ENCODE data around the gene SCFD2.

The SCFD2 gene

DNA sequence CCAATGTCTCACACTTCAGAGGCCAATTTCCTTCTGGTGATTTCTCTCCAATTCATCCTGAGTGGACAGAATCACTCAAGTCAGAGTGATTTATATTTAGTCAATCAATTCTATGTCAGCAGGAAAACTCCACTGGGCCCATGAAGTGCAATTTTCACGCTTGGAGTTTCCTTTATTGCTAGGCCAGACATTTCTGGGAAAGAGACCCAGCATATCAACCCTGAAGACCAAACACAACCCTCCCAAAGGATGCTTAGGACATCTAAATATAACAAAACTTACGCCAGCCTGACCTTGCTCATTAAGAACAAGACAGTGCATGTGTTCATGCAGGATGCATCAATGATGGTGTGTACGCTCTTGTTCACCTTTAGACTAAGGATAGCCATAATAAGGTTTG, 347.4 kb downstream of the SCFD2 start:
- DNase-seq (ENCODE audit: low read depth), result no peak
- TF ChIP-seq, protein P1, sequence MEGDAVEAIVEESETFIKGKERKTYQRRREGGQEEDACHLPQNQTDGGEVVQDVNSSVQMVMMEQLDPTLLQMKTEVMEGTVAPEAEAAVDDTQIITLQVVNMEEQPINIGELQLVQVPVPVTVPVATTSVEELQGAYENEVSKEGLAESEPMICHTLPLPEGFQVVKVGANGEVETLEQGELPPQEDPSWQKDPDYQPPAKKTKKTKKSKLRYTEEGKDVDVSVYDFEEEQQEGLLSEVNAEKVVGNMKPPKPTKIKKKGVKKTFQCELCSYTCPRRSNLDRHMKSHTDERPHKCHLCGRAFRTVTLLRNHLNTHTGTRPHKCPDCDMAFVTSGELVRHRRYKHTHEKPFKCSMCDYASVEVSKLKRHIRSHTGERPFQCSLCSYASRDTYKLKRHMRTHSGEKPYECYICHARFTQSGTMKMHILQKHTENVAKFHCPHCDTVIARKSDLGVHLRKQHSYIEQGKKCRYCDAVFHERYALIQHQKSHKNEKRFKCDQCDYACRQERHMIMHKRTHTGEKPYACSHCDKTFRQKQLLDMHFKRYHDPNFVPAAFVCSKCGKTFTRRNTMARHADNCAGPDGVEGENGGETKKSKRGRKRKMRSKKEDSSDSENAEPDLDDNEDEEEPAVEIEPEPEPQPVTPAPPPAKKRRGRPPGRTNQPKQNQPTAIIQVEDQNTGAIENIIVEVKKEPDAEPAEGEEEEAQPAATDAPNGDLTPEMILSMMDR (conservative IDR thresholded peaks at IDR 0.05; ENCODE audit: low read length), result no peak
- no peak overlapping the region for H3K4me3 ChIP-seq (ENCODE audit: low read length)

DNA sequence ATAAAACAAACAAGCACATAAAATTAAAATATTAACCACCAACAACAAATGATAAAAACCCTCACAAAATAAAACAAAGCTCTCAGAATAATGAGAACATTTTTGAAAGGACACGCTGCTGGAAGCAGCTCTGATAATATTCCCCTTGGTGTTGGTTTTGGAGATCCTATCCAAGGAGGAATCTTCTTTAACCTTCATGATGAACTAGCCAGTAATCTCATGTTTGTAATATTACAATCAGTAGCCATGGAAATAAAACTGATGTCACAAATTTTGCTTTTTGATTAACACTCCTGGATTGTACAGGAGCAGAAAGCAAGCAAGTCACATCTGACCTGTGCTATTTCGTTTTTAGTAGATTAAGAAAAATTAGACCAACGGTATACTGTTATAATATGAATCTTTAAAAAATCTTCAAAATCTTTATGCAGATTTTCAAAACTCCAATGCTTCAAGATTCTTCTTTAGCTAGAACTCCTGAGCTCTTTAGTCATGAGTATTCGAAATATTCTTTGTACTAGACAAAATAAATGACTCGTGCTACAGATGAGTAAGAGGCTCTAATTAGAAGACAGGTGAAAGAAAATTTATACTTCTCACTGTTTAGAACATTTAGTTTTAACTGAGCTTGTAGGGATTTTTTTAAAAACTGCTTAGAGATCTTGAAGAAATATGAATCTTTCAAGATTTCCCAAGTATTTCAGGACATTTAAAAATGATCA, 349.6 kb downstream of the SCFD2 start:
- TF ChIP-seq, protein P1 (conservative IDR thresholded peaks at IDR 0.05; ENCODE audit: low read length), result no peak
- H3K4me3 ChIP-seq (ENCODE audit: low read length), result no peak overlapping the region
- no peak for DNase-seq (ENCODE audit: low read depth)

DNA sequence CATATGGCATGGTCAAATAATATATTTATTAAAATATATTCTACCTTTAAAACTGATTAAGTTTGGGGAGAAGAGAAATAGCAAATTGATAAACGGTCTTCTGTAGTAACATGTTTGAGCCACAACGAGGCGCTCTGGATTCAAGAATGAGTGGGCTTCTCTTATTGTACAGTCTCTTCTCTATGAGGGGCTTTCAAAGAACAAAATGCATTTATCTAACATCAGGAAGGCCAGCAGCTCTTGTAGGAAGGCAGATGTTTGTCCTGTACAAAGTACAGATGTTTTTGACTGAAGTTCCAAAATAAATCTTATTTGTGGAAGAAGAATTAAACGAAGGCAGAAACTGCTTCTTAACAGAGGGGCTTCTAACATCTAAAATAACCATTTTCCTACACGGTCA, 350.2 kb downstream of the SCFD2 start:
- DNase-seq (ENCODE audit: low read depth), result peak; percentile 74
- TF ChIP-seq, protein P1 (conservative IDR thresholded peaks at IDR 0.05; ENCODE audit: low read length), result peak; percentile 86
- H3K4me3 ChIP-seq (ENCODE audit: low read length), result no peak overlapping the region

DNA sequence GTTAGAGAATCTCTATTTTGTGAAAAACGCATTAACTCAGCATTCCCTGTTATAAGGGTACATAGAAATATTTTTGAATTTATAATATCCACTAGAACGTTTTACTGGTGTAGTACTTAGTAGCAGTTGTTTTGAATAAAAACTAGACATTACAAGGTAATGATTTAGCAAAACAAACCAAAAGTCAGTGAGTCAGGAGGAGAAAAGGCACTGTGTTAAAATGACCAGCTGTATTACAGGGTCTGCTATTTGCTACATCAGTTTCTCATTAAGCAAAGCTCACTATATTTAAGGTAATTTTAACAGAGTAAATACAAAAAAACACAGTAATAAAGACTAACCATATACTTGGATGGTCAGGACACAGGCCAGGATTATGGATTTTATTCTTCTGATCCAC, 351.0 kb downstream of the SCFD2 start:
- TF ChIP-seq, protein P1 (conservative IDR thresholded peaks at IDR 0.05; ENCODE audit: low read length), result no peak

DNA sequence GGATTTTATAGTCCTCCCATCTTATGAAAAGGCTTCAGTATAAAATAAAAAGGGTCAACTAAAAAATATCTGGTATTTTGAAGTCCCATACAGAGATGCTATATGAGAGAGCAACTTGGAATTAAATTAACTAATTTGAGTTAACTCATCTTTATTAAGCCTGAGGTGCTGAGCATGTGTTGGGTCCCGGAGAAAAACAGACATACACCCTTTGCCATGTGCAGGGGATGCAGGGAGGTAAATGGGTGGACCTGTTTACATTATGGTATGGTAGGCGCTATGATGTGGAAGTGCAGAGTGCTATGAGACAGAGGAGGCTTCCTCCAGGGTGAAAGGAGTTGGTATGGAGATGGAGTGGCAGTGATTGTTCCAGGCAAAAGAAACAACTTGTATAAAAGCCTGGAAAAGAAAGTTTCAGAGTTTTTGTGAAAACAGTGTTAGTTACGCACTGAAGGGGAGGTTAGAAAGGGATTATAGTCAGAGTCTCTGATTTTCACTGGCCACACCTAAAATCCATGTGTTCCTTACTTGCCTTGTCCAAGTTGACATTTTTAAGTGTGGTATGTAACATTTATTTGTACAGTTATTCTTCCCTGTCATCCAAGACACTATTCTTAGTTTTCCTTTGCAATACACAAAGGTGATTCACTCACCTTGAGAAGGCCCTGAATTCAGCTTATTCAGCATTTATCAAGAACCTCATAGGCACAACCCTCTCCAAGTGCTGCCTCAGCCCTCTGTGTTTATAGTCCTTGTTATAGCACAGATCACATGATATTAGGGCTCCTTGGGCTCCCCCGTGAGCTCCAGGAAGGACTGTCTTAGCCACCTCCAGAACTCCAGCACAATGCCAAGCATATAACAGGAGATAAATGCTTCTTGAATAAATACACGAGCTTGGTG, 351.7 kb downstream of the SCFD2 start:
- no peak overlapping the region for H3K4me3 ChIP-seq (ENCODE audit: low read length)
- TF ChIP-seq, protein P1 (conservative IDR thresholded peaks at IDR 0.05; ENCODE audit: low read length), result no peak
- DNase-seq (ENCODE audit: low read depth), result no peak

More for the DNA sequence above, 351.0 kb downstream of the SCFD2 start:
- DNase-seq (ENCODE audit: low read depth), result peak; percentile 53
- H3K4me3 ChIP-seq (ENCODE audit: low read length), result no peak overlapping the region

DNA sequence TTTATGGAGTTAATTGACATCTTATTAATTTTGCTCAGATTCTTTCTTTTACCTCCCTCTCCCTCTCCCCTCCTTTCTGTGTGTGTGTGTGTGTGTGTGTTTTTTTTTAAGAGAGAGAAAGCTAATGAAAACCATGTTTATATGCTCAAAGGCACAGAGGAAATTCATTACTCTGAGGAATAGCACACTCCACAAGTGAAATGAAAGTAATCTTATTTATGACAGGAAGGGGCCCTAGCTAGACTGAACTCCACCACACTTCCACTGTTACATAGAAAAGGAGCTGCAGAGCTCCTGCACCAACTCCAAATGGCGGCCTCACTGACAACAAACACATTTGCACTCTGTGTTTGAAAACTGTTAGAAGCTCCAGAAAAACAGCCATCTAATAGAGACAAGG, 353.1 kb downstream of the SCFD2 start:
- TF ChIP-seq, protein P1 (conservative IDR thresholded peaks at IDR 0.05; ENCODE audit: low read length), result no peak
- peak; percentile 74 for DNase-seq (ENCODE audit: low read depth)
- peak overlapping the region; percentile 21 for H3K4me3 ChIP-seq (ENCODE audit: low read length)

All from AG10803 (cell line).